ENCODE measurements around the gene DPYSL4. TPM values are rescaled to one million over a fixed set of nuclear protein-coding genes. Genes with fewer than 3 reads are reported as not detected.

The DPYSL4 gene
- total and polyA plus RNA-seq, 2 of the 4 experiments (the other 2 are of a cell fraction) = 8.1 to 30.5 TPM

DNA sequence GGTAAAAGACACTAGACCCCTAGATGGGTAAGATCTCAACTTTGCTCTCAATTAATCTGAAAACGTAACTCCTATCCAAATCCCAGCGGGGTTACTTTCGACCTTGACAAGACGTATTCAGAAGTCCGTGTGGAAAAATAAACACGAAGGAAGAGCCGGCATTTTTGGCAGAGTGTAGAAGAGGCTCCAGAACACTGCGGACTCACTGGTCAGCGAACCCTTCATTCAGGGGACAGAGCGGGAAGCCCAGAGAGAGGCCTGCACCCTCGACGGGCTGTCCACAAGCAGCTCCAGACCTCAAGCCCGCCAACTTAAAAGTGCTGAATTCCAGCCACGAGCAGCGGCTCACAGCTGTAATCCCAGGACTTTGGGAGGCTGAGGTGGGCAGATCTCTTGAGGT lies 54.7 kb downstream of the DPYSL4 start:
- H2BK15ac ChIP-seq (ENCODE audit: low read depth, low read length) = no peak overlapping the region
- H2BK120ac ChIP-seq (ENCODE audit: low read depth, low read length) = no peak overlapping the region
- no peaks in the 10 kb centered on the region for H3K9me3 ChIP-seq (ENCODE audit: control insufficient read depth, insufficient read depth, low read length)
- no peaks in the 10 kb centered on the region for H3K79me1 ChIP-seq (ENCODE audit: low read depth in 1 of 2, low read length in 2 of 2)
- no peak overlapping the region for H4K91ac ChIP-seq (ENCODE audit: insufficient read depth, low read depth, low read length)
- H3K9me1 ChIP-seq (ENCODE audit: insufficient read depth, low read length) = no peaks in the 10 kb centered on the region
- no peak overlapping the region for H3K14ac ChIP-seq (replicated peaks; ENCODE audit: low read depth, low read length)
- H3K9ac ChIP-seq (ENCODE audit: low read depth, low read length) = no peak overlapping the region
- no peak overlapping the region for H3K56ac ChIP-seq (ENCODE audit: extremely low read depth, insufficient read depth, low read length)
- CTCF ChIA-PET = interaction anchor here (0.6 kb wide), 1 partner anchor 78 kb away, joined by 3 read pairs; no protein-coding TSS in a partner anchor
- dilution Hi-C loops (cut with HindIII; ENCODE audit: low sequenced_read_pairs, unreplicated experiment) = loop anchor here (25.0 kb wide), 1 partner anchor 96 kb away; the partner anchor contains the start of gene LRRC27
- TF ChIP-seq MXI1 (IDR thresholded peaks at IDR 0.05; ENCODE audit: borderline replicate concordance, low read depth, low read length) (no peak), RAD21 (IDR thresholded peaks at IDR 0.05; ENCODE audit: low read length) (no peak), USF2 (IDR thresholded peaks at IDR 0.05; ENCODE audit: low read depth, low read length) (no peak), RCOR1 (IDR thresholded peaks at IDR 0.05; ENCODE audit: insufficient replicate concordance, low read length) (no peak), MAFK (IDR thresholded peaks at IDR 0.05; ENCODE audit: low read depth, low read length) (no peak), ELK1 (IDR thresholded peaks at IDR 0.05; ENCODE audit: borderline replicate concordance, low read depth, low read length) (no peak), NFE2L2 (IDR thresholded peaks at IDR 0.05; ENCODE audit: low read depth, low read length) (no peak), BHLHE40 (IDR thresholded peaks at IDR 0.05; ENCODE audit: low read depth, low read length) (no peak), CEBPB (IDR thresholded peaks at IDR 0.05; ENCODE audit: low read depth, low read length) (no peak), CHD1 (IDR thresholded peaks at IDR 0.05; ENCODE audit: low read depth, low read length) (no peak)
- TF ChIP-seq, protein P1, sequence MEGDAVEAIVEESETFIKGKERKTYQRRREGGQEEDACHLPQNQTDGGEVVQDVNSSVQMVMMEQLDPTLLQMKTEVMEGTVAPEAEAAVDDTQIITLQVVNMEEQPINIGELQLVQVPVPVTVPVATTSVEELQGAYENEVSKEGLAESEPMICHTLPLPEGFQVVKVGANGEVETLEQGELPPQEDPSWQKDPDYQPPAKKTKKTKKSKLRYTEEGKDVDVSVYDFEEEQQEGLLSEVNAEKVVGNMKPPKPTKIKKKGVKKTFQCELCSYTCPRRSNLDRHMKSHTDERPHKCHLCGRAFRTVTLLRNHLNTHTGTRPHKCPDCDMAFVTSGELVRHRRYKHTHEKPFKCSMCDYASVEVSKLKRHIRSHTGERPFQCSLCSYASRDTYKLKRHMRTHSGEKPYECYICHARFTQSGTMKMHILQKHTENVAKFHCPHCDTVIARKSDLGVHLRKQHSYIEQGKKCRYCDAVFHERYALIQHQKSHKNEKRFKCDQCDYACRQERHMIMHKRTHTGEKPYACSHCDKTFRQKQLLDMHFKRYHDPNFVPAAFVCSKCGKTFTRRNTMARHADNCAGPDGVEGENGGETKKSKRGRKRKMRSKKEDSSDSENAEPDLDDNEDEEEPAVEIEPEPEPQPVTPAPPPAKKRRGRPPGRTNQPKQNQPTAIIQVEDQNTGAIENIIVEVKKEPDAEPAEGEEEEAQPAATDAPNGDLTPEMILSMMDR (conservative IDR thresholded peaks at IDR 0.05; ENCODE audit: low read depth, low read length) = no peak
- H3K4ac ChIP-seq (ENCODE audit: low read depth, low read length) = no peak overlapping the region
- no peaks in the 10 kb centered on the region for H3K4me1 ChIP-seq (ENCODE audit: control insufficient read depth, insufficient read depth, low read length)
- no peak overlapping the region for H3K23ac ChIP-seq (ENCODE audit: low read depth, low read length)
- H3K36me3 ChIP-seq (ENCODE audit: control insufficient read depth, insufficient read depth, low read length) = no peaks in the 10 kb centered on the region
- H4K5ac ChIP-seq (ENCODE audit: low read depth, low read length) = no peak overlapping the region
- DNase-seq (no peak), ATAC-seq (ENCODE audit: low read depth) (no peak)
- in situ Hi-C loops (cut with MboI; ENCODE audit: low sequenced_read_pairs) = no loop called here
- intact Hi-C loops (cut with micrococcal nuclease) = no loop called here
- H2BK5ac ChIP-seq (ENCODE audit: low read depth, low read length, poor library complexity, severe bottlenecking) = no peak overlapping the region
- WGBS, 2 experiments (ENCODE audit: extremely low coverage in 2 of 2, insufficient read length in 1 of 2) = 67% methylated on average over 7 of the region's 15 CpGs; no CpG with 5 or more reads in 1 of the 2 experiments
- H3K4me2 ChIP-seq (ENCODE audit: low read depth, low read length) = no peak overlapping the region
- no peak overlapping the region for H2AK5ac ChIP-seq (ENCODE audit: low read depth, low read length)
- POLR2A ChIA-PET (ENCODE audit: unreplicated experiment) = no interaction called here
- no peak overlapping the region for H3K27ac ChIP-seq (ENCODE audit: insufficient read depth, low read length)
- peaks cover 9% of the 10 kb centered on the region; the same call in 1 of the 2 replicates for H3K27me3 ChIP-seq (ENCODE audit: control insufficient read depth, insufficient read depth, low read length)
- no TSS peak for BruUV-seq (replicated peaks)
- H4K20me1 ChIP-seq (ENCODE audit: insufficient read depth, low read length) = no peaks in the 10 kb centered on the region
- no peak overlapping the region for H2AK9ac ChIP-seq (replicated peaks; ENCODE audit: low read depth, low read length, poor library complexity)
- H3K4me3 ChIP-seq (ENCODE audit: insufficient read depth, low read depth, low read length) = no peak overlapping the region
- H4K8ac ChIP-seq (ENCODE audit: low read depth in 2 of 2, low read length in 2 of 2) = no peak overlapping the region
- H2BK20ac ChIP-seq (ENCODE audit: low read depth, low read length) = no peak overlapping the region
- no peak overlapping the region for H2AFZ ChIP-seq (replicated peaks; ENCODE audit: low read length, poor library complexity)
- no peak overlapping the region for H3K18ac ChIP-seq (ENCODE audit: low read depth, low read length)

Measured in IMR-90 (cell line).